Psoas muscle (tissue), 8 donors: ENCODE data around the gene MYO15B. TPM values are rescaled to one million over a fixed set of nuclear protein-coding genes. Genes with fewer than 3 reads are reported as not detected.

ENCODE experiments used
- ATAC-seq, 4 donors: fragments of 200-7000 bp; cut with Tn5 transposase; one replicate each; pipeline ENCODE4 v1.9.1; 2020; ENCODE audit warnings: moderate library complexity in 3 of 4, mild to moderate bottlenecking in 2 of 4
- DNase-seq, 2 donors: peaks; one replicate each; pipeline ENCODE4 v3.0.0-alpha.2; 2020
- H3K27ac ChIP-seq: fragments of 200-600 bp; one replicate; pipeline ENCODE4 v1.8.0; 2022
- H3K27me3 ChIP-seq, 3 donors: fragments of 200-600 bp in 1 of 3; one replicate each; pipeline versions ENCODE4 v1.6.1 to v1.8.0; 2013 to 2022; ENCODE audit warnings: low read length in 2 of 3, mild to moderate bottlenecking in 2 of 3, moderate library complexity in 1 of 3; ENCODE audit not compliant: insufficient read depth in 3 of 3
- H3K36me3 ChIP-seq, 2 donors: fragments of 200-600 bp in 1 of 2; one replicate each; pipeline versions ENCODE4 v1.6.1 to v1.8.0; 2013 to 2022; ENCODE audit warnings: low read depth in 1 of 2, mild to moderate bottlenecking in 1 of 2, moderate library complexity in 1 of 2; ENCODE audit not compliant: insufficient read depth in 1 of 2
- H3K4me1 ChIP-seq: fragments of 200-600 bp; one replicate; pipeline ENCODE4 v1.8.0; 2022
- H3K4me3 ChIP-seq: fragments of 200-600 bp; one replicate; pipeline ENCODE4 v1.8.0; 2022; ENCODE audit warnings: mild to moderate bottlenecking
- H3K9me3 ChIP-seq: fragments of 200-600 bp; one replicate; pipeline ENCODE4 v1.8.0; 2022
- WGBS, 3 donors: extraction: QIAGEN DNeasy Blood & Tissue Kit; methylation state at CpG; one replicate each; pipeline versions ENCODE4 v1.1.6 to v1.1.7; 2013; 5-methylcytosine and 5-hydroxymethylcytosine counted together
- intact Hi-C, 2 donors: fragments of 100-400 bp; cut with DNase I; formaldehyde crosslinking; loops; one replicate each; pipeline versions ENCODE4 v1.11.0 to v1.14.2; 2022
- polyA plus RNA-seq, 3 donors: library from polyadenylated mRNA; stranded (reverse); fragments of 200-250 nt; gene quantifications; one replicate each; pipeline ENCODE4 v1.2.3, GENCODE V29; 2013
- total RNA-seq, 4 donors: library from RNA; stranded (reverse); fragmentation: NEBNext Ultra II Directional in 2 of 4; extraction: Animal tissue kit (Norgen Biotek cat#: 25700) in 2 of 4; gene quantifications; one replicate each; pipeline versions ENCODE4 v1.2.1 to v1.2.4, GENCODE V29; 2021 to 2023
- TF ChIP-seq, protein P1 (sequence below): fragments of 200-600 bp; IDR thresholded peaks from one replicate; pipeline ENCODE4 v1.8.0; 2022; ENCODE audit warnings: antibody characterized with exemption
- donor health status: healthy with polysubstance abuse.
- donor health status: DM: no; HTN: no; CAD: no; lungs with moderate emphysema.
- donor health status: Bipolar disorder and iron deficiency.
- donor health status: healthy.
- donor health status: DM: yes; HTN: yes; CAD: no.
- donor health status: DM: no; HTN: no; CAD: no.
- donor health status: DM: no; HTN: no; CAD: no.
- donor health status: DM: yes; HTN: yes; CAD: no.

MYO15B gene
- total and polyA plus RNA-seq, 7 donors = 5.2 to 28.2 (median 16.7) TPM

DNA sequence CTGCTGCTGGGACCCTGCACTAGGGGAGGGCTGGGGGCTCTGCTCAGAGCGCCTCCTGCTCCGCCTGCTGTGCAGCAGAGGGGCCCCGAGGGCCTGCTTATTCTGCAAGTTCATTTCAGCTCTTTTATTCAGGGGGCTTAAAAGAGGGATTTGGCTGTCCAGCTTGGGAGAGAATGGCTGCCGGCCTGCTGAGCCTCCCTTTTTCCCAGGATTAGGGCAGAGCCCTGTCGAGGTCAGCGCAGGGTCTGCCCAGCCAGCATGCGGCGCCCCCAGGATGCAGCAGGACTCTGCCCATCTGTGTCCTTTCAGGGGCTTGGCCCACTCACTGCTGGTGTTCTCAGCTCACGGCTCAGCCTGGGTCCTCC is 46.8 kb downstream of the MYO15B start:
- peak overlapping the region; percentile 30 for H3K4me3 ChIP-seq
- peaks cover 0 to 17% of the 10 kb centered on the region in 2 donors for H3K36me3 ChIP-seq
- intact Hi-C loops = loop anchor here in 1 of 2 donors (5.0 kb wide), 2 partner anchors 43 to 207 kb away; no protein-coding TSS in a partner anchor
- no peaks in the 10 kb centered on the region for H3K9me3 ChIP-seq
- H3K27ac ChIP-seq = peak overlapping the region; percentile 78
- H3K4me1 ChIP-seq = peaks cover 46% of the 10 kb centered on the region
- 77% methylated on average over 9 of the region's 9 CpGs for WGBS, 3 donors
- ATAC-seq (no peak), DNase-seq (peak in 1 of 2 donors; percentile 9)
- H3K27me3 ChIP-seq = no peaks in the 10 kb centered on the region
- TF ChIP-seq, protein P1, sequence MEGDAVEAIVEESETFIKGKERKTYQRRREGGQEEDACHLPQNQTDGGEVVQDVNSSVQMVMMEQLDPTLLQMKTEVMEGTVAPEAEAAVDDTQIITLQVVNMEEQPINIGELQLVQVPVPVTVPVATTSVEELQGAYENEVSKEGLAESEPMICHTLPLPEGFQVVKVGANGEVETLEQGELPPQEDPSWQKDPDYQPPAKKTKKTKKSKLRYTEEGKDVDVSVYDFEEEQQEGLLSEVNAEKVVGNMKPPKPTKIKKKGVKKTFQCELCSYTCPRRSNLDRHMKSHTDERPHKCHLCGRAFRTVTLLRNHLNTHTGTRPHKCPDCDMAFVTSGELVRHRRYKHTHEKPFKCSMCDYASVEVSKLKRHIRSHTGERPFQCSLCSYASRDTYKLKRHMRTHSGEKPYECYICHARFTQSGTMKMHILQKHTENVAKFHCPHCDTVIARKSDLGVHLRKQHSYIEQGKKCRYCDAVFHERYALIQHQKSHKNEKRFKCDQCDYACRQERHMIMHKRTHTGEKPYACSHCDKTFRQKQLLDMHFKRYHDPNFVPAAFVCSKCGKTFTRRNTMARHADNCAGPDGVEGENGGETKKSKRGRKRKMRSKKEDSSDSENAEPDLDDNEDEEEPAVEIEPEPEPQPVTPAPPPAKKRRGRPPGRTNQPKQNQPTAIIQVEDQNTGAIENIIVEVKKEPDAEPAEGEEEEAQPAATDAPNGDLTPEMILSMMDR = no peak

DNA sequence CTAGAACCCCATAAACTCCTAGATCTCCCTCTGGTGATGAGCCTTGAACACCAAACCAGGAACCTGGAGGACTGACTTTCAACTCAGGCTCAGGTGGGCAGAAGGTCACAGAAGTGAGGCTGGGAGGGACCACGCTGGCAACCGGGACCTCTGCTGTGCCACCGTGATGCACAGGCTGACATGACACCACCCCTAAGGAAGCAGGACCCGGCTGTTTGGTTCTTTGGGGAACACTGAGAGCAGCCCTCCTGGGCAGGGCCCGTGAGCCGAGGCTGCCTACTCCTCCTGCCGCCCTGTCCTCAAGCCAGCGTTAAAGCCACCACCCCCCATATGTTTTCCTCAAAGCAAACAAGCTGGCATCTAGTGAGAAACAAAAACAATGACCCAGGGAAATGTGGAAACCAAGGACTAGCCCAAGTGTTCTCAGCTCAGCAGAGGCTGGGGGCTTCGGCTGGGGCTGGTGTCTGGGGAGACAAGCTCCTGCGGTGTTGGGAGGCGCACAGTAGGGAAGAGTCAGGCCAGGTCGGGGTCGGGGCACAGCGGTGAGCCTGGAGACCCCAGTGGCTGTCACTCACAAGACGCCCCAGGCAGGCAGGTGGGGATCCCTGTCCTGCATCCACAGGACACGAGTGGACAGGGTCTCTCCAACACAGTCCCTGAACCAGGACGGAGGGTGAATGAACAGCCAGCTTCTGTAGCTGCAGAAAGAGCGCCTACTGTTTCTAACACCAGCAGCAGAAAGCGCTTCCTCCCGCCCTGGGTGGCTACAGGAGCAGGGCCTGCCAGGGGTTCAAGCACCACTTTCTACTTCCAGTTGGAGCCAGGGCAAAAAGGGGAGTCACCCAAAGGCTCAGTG is 47.4 kb downstream of the MYO15B start:
- intact Hi-C loops = loop anchor here in 1 of 2 donors (5.0 kb wide), 2 partner anchors 42 to 208 kb away; no protein-coding TSS in a partner anchor
- peak in 1 of 2 donors; percentile 9 for DNase-seq
- Histone ChIP-seq H3K9me3 (no peaks in the 10 kb centered on the region), H3K4me3 (no peak overlapping the region), H3K4me1 (peaks cover 46% of the 10 kb centered on the region), H3K27ac (peak overlapping the region; percentile 69), H3K27me3 (no peaks in the 10 kb centered on the region), H3K36me3 (peaks cover 0 to 12% of the 10 kb centered on the region in 2 donors)
- TF ChIP-seq, protein P1 = no peak
- ATAC-seq = no peak
- 85 to 90% (median 87%) methylated on average over 20 of the region's 20 CpGs for WGBS, 3 donors

DNA sequence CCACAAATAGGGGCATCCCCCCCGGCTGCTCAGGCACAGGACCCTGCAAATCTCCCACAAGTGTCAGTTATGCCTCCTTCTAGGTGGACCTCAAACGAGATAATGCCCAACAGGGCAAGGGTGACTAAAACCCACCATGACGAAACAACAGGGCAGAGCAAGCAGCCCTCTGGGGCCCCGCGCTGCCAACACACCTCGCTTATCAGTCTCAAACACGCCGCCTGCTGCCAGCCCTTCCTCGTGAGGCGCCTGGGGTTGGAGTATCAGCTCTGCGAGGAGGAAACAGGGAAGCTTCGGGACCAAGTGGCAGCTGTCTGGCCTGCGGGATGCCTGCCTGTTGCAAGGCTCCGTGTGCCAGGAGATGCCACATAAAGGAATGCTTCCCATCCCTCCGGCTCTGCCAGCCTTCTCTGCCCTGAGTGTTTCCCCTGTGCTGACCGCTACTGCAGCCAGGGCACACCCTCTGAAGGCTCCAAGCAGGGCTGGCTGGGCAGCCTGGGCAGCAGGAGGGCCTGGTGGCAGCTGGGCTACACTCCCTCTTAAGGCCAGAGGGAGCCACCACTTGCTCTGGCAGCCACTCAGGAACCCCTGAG is 48.1 kb downstream of the MYO15B start:
- H3K4me3 ChIP-seq = no peak overlapping the region
- H3K4me1 ChIP-seq = peaks cover 46% of the 10 kb centered on the region
- H3K36me3 ChIP-seq = peaks cover 0 to 6% of the 10 kb centered on the region in 2 donors
- H3K27me3 ChIP-seq = no peaks in the 10 kb centered on the region
- TF ChIP-seq, protein P1 = peak; percentile 31
- 39 to 45% (median 39%) methylated on average over 16 of the region's 16 CpGs for WGBS, 3 donors
- peak in 1 of 2 donors; percentile 25 for DNase-seq
- ATAC-seq = peak; percentile 29 to 73 (median 49)
- intact Hi-C loops = no loop called here
- H3K9me3 ChIP-seq = no peaks in the 10 kb centered on the region
- H3K27ac ChIP-seq = peak overlapping the region; percentile 69

DNA sequence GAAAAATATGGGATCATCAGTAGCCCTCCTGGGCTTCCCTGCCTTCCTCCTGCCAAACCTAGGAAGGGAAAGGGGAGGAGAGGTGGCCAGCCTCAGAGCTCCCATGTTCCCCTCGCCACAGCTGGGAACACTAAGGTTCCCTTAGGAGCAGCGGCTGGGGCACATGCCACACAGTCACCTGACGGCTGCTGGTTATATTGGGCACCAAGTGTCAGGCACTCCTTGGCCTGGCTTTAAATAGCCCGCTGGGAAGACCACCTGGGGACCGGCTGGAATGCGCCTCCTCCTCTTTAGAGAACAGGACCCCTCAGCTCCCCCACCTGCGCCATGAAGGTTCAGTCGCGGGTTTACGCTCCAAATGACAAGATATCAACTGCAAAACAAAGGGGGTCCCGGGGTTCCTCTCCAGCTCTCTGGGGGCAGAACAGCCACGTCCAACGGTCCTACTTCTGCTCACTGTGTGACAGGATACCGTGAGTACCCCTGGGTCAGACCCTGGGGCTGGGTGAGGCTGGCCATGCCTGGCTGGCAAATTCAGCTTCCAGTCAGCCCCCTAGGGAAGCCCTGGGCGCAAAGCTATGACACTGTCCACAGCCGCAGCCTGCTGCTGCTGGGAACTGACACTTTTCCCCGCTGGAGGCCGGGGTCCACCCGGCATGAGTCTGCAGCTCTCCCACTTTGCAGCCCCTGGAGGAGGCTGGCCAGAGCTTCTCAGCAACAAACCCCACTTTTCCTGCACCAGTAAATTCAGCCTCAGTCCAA is 49.0 kb downstream of the MYO15B start:
- Histone ChIP-seq H3K9me3 (no peaks in the 10 kb centered on the region), H3K4me1 (peaks cover 46% of the 10 kb centered on the region), H3K27ac (peak overlapping the region; percentile 69), H3K27me3 (no peaks in the 10 kb centered on the region), H3K36me3 (no peaks in the 10 kb centered on the region), H3K4me3 (no peak overlapping the region)
- 72 to 78% (median 77%) methylated on average over 19 of the region's 19 CpGs for WGBS, 3 donors
- ATAC-seq = peak in 2 of 4 donors; percentile 29 to 37
- peak in 1 of 2 donors; percentile 32 for DNase-seq
- intact Hi-C loops = no loop called here
- TF ChIP-seq, protein P1 = no peak
